Uterus (tissue), 2 donors: Measurements from ENCODE around the gene FAIM2.

Experiments used
- POLR2A ChIP-seq, 2 donors: fragments of 450-650 bp; IDR thresholded peaks; one replicate each; pipeline ENCODE4 v1.6.1; 2016; ENCODE audit warnings: antibody characterized with exemption in 2 of 2, mild to moderate bottlenecking in 1 of 2, moderate library complexity in 1 of 2
- TF ChIP-seq, protein P1 (sequence below), 4 experiments: fragments of 200-600 bp in 2 of 4; fragments of 450-650 bp in 2 of 4; sonication (generic) in 2 of 4; IDR thresholded peaks; one replicate each; pipeline ENCODE4 v1.5.1; 2016 to 2019; ENCODE audit warnings: antibody characterized with exemption in 4 of 4, mild to moderate bottlenecking in 2 of 4, moderate library complexity in 1 of 4

GRCh38 chr12:49911213-49911605, 7.5 kb upstream of the FAIM2 start:
- TF ChIP-seq, protein P1, sequence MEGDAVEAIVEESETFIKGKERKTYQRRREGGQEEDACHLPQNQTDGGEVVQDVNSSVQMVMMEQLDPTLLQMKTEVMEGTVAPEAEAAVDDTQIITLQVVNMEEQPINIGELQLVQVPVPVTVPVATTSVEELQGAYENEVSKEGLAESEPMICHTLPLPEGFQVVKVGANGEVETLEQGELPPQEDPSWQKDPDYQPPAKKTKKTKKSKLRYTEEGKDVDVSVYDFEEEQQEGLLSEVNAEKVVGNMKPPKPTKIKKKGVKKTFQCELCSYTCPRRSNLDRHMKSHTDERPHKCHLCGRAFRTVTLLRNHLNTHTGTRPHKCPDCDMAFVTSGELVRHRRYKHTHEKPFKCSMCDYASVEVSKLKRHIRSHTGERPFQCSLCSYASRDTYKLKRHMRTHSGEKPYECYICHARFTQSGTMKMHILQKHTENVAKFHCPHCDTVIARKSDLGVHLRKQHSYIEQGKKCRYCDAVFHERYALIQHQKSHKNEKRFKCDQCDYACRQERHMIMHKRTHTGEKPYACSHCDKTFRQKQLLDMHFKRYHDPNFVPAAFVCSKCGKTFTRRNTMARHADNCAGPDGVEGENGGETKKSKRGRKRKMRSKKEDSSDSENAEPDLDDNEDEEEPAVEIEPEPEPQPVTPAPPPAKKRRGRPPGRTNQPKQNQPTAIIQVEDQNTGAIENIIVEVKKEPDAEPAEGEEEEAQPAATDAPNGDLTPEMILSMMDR (IDR thresholded peaks at IDR 0.05) = no peak
- TF ChIP-seq POLR2A (IDR thresholded peaks at IDR 0.05) = no peak
